NCI-H128 (cell line): ENCODE results near the gene FKBP6.
"Not testable (repeated sequence)": the region's sequence is repeated elsewhere in the genome, so short reads cannot be mapped to it uniquely, and the experiment has no call there.

ENCODE experiments used
- DNase-seq: peaks from one replicate; lab custom pipeline; 2025; ENCODE audit not compliant: unreplicated experiment; lab: John Stamatoyannopoulos, UW

The FKBP6 gene

DNA sequence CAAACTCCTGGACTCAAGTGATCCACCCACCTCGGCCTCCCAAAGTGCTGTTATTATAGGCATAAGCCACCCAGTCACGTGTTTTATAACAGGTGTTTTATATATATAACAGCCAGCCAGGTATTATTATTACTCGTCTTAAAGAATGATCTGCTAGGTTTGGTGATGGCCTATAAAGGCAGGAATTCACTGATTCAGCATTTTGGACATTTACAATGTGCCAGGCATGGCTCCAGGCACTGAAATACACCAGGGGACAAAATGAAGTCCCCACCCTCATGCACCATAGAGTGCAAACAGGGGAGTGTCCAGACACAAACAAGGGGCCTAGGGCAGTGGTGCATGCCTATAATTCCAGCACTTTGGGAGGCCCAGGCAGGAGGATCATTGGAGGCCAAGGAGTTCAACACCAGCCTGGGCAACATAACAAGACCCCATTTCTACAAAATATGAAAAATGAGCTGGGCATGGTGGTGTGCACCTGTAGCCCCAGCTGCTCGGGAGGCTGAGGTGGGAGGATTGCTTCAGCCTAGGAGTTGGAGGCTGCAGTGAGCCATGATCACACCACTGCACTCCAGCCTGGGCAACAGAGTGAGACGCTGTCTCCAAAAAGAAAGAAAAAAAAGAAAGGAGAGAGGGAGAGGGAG lies 4.4 kb upstream of the FKBP6 start:
- DNase-seq: not testable (repeated sequence)

DNA sequence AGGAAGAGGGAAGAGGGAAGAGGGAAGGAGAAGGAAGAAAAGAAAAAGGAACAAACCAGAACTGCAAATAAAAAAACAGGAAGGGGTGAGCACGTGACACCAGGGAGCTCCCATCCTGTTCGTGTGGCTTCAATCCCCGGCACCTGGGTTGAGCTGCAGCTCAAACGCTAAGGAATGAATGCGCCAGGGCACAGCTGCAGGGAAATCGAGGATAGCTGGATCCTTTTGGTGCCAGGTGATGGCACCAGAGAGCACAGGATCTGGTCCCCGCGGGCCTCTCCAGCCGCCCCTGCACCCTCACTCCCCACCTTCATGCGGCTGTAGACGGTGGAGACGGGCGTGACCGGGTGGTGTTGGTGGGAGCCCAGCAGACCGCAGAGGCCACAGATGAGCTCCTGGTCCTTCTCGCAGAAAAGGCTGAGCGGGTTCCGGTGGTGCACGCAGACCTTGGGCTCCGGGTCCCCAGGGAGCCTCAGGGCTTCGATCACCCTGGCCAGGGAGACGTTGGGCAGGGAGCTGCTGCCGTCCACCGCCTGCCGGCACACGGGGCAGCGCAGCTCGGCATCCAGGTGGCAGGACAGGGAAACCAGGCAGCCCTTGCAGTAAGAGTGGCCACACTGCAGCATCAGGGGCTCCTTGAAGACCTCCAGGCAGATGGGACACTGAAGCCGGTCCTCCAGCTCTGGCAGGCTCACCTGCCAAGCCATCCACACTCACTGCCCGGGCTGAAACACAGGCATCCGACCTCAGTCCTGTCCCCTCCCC lies 3.7 kb upstream of the FKBP6 start:
- DNase-seq: peak; percentile 48

- not testable (repeated sequence) for DNase-seq
Measured at GRCh38 chr7:73325424-73325823, 2.5 kb upstream of the FKBP6 start.

GRCh38 chr7:73327449-73327848 lies 512 bp upstream of the FKBP6 start:
- DNase-seq: not testable (repeated sequence)

GRCh38 chr7:73328696-73329095 lies 735 bp downstream of the FKBP6 start:
- no peak for DNase-seq

GRCh38 chr7:73329861-73330581 lies 2.1 kb downstream of the FKBP6 start:
- DNase-seq: no peak

GRCh38 chr7:73330772-73331171 lies 2.8 kb downstream of the FKBP6 start:
- DNase-seq: no peak

DNA sequence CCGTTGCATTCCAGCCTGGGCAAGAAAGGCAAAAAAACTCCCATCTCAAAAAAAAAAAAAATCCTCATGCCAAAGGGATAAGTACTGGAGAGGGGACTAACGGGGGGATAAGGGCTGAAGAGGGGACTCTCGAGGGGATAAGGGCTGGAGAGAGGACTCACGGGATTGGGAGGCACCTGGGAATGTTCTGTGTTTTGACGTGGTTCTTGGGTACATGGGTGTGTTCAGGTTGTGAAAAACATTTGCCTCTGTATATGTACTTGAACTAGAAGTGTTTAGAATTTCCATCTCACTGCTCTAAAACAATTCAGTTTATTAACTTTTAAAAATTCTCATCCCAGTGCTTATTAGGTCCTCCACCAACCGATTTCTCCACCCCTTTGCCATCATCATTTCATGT lies 4.5 kb downstream of the FKBP6 start:
- DNase-seq: no peak

DNA sequence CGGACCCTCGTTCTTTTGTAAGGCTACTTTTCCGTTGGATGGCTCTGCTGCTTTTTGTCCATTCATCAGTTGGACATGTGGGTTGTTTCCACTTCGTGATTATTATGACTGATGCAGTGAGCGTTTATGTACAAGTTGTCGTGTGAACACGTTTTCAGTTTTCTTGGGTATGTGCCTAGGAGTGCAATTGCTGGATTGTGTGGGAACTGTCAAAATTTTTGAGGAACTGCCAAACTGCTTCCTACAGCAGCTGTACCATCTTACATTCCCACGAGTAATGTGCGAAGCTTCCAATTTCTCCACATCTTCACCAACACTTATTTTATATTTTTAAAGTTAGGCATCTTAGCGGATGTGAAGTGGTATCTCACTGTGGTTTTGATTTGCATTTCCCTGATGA lies 10.4 kb downstream of the FKBP6 start:
- DNase-seq: no peak

GRCh38 chr7:73340514-73340913 lies 12.6 kb downstream of the FKBP6 start:
- no peak for DNase-seq

GRCh38 chr7:73341877-73342276 lies 13.9 kb downstream of the FKBP6 start:
- DNase-seq: no peak

- no peak for DNase-seq
Measured at GRCh38 chr7:73342645-73343044, 14.7 kb downstream of the FKBP6 start.

DNA sequence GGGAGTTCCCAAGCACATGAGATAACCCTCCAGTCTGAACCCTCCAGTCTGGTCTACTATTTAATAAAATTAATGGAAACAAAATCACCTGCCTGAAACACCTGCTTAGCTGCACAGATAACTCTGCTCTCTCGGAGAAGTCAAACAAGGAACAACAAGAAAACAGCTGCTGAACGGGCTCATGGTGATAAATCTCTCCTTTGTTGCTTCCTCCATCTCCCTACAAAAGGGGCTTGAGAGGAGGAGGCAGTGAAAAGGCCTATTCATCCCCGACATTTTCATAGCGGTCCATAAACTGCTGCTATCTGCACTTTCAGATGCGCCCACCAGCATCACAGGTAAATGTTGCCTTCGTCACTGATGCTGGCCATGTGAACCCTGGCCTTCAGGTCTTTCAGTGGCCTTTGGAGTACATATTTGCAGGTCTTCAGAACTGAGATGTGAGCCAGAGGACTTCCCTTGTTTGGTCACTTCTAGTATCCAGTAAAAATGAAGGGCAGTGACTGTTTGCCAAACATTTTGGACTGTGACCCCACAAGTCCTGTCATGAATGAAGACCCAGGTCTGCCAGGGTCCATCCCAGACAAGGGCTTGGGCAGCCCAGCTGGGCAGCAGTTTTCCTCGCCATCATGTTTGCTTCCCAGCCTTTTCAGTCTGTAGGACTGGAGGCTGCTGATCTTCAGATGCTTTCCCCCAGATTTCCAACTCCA lies 15.9 kb downstream of the FKBP6 start:
- DNase-seq: no peak

- no peak for DNase-seq
Measured at GRCh38 chr7:73345538-73345937, 17.6 kb downstream of the FKBP6 start.

GRCh38 chr7:73345951-73346350 lies 18.0 kb downstream of the FKBP6 start:
- DNase-seq: no peak

DNA sequence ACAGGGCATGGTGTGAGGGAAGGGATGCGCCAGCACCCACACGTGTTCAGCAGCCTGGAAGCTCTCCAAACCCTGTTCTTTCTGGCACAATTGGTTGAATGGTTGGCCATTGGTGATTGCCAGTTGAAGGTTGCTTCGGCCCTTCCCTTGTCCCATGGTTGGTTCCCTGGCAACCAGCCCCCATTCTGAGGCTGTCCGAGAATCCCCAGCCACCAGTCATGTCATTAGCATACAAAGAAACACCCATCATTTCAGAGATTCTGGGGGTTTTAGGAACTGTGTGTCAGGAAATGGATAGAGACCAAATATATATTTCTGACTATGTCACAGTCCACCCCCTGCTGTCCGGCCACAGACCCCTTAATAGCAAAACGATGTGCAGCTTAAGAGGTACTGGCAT lies 21.8 kb downstream of the FKBP6 start:
- no peak for DNase-seq

GRCh38 chr7:73350306-73351068 lies 22.5 kb downstream of the FKBP6 start:
- DNase-seq: no peak

DNA sequence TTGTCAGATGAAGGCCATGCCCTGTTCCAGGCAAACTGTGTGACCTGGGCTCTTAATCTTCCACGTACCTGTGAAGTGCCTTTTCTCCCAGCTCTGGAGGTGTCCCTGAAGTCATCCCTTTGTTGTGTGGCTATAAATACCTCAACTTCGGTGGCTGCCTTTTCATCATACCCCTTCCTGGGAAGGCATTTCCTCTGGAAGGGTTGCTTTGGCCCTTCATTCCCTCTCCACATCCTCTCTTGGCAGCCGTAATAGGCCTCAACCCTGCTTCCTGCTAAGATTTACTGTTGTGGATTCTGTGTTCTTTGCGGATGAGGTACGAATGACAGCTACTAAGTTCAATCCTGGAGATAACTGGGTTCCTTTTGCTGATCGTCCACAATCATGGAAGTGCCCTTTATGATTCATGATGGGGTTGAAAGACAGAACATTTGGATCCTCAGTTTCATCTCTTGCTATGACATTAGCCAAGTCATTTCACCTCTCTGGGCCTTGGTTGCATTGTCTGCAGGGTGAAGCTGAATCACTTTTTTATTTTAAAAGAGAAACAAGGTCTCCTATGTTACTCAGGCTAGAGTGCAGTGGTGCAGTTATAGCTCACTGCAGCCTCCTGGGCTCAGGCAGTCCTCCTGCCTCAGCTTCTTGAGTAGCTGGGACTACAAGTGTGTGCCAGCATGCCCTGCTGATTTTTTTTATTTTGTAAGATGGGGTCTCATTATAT lies 23.6 kb downstream of the FKBP6 start:
- DNase-seq: no peak

DNA sequence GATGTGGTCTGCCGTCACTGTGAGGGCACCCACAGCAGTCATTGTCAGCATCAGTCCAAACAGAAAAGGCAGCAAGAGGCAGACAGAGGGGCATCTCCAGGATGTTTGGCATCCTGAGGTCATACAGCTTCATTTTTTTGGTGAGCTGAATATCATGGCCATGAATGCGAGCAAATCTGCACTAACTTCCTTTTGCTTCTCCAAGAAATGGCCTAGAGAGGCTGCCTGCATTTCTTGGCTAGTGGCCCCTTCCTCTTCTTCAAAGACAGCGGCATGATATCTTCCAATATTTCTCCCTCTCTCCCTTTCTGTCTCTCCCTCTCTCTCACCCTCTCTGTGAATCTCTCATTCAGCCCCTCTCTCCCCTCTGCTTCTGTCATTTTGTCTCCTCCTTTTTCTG lies 24.8 kb downstream of the FKBP6 start:
- DNase-seq: no peak

GRCh38 chr7:73353243-73353642 lies 25.3 kb downstream of the FKBP6 start:
- no peak for DNase-seq
